Measurements from ENCODE around the gene SATB2. TPM values are rescaled to one million over a fixed set of nuclear protein-coding genes. Genes with fewer than 3 reads are reported as not detected.

Gene SATB2
- total RNA-seq, 1 experiment from 2014 or later: 5.6 TPM

DNA sequence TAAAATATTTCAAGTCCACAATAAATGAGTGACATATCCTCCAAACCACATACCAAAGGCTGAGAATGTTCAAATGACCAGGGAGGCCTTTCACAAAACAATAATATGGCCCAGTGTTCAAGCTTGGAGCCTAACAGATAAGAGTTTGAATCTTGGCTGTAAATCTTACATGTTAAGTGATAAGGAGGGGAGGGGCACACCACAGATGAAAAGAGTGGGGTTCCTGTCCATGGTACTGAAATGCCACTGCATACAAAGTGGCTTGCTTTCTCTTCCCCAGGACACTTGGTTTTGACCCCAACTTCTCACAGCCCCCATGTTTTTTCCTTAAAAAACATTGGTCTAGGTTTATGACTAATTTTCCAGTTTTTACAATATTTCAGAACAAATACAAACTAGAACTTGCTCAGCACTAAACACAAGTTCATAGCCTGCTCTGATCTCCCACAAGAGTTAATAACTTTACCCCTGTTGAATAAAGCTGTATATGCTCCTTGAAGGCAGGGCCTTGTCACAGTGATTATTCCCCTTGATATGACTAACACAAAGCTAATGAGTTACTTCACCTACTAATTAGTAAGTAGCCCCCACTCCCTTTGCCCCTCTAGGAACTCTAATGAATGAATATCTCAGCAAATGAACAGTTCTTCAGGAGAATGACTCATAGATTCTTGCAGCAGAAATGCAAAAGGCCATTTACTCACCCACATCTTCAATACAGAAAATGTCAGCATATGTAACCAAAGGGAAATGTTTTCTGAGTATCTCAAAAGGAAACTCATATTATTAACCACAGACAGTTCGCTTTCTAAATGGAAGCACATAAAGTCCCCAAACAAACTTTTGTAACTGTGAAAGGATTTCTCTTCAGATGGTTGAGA, 142.2 kb downstream of the SATB2 start:
- DNase-seq (ENCODE audit: low read depth, low spot score): peak; percentile 7
- in situ Hi-C loops (cut with HindIII; ENCODE audit: low pct_unique_long_range_greater_than_20kb, low sequenced_read_pairs): no loop called here

DNA sequence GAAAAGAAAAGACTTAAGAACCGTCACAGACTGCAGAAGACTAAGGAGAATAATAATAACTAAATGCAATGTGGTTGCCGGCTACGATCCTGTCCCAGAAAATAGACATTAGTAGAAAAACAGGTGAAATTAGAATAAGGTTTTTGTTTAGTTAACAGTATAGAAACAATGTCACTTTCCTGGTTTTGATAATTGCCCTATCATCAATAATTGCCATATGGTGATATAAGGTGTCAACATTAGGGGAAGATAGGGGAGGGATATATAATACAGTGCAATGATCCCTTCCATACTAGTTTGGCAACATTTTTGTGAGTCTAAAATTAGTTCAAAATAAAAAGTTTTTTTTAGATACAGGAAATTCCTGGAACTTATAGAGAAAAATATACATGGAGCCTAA, 144.8 kb downstream of the SATB2 start:
- in situ Hi-C loops (cut with HindIII; ENCODE audit: low pct_unique_long_range_greater_than_20kb, low sequenced_read_pairs): no loop called here
- no peak for DNase-seq (ENCODE audit: low read depth, low spot score)

DNA sequence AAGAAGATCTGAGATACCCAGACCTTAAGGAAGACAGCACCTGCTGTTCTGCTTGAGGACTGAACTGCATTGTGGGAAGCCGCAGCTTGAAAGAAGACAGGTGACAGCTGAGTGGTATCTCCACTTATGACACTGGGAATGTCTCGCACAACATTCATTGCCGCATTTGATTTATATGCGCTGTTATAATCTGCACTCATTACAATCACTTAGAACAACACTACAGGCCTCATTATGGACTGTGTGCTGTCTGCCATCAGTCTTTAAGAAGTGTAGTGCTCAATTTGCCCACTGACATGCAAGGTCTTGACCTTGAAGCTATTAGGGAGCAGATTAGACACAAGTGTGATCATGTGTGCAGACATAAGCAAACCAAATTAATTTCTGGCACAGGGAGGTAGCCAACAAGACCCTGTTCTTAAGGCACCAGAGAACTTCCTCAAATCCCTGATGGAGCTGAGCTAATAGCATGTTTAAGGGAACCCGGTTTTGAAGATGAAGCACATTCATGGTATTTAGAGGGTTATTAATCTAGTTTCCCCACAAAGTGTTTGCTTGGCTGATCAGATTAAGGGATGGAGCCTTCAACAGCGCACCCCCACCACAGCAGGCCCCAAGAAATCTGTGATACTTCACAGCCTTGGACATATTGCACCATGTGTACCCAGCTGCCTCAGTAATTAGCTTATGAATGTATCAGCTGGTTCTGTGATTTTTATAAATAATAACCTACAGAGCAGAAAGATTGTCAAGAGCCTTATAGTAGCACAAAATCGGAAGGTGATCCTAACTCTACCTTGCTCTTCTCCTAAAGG, 146.8 kb downstream of the SATB2 start:
- in situ Hi-C loops (cut with HindIII; ENCODE audit: low pct_unique_long_range_greater_than_20kb, low sequenced_read_pairs): no loop called here
- DNase-seq (ENCODE audit: low read depth, low spot score): no peak

DNA sequence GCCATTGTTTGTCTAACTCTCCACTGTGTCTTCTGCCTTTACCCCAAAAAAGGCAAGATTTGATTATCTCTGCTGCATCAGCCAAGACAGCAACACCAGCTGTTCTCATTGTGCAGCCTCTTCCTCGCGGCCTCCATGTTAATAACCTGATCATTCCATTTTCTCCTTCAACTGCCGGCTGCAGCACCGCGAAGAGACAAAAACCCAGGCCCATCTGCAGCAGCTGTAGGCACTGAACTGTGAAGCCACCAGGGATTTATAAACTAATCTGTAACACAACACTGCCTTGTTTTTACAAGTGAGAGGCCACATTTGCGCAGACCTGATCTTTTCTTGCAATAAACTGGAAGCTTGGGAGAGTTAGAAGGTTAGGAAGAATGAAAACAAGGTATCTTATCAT, 147.8 kb downstream of the SATB2 start:
- no peak for DNase-seq (ENCODE audit: low read depth, low spot score)
- in situ Hi-C loops (cut with HindIII; ENCODE audit: low pct_unique_long_range_greater_than_20kb, low sequenced_read_pairs): no loop called here

DNA sequence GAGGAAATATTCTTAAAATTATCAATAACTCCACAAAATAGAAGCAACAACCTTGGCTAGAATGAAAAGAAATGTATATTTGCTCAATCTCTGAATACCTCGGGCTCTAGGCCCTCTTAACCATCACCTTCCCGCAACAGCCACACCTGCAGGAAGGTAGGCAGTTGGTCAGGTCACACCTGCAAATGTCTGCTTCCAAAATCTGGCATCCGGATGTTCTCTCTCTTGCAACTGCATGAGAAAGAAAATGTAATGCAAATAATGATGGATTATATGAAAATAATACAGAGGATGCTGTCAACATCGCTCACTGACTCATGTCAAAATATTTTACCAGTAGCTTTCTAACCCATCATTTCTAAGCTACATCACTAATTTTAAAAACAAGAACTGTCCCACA, 148.3 kb downstream of the SATB2 start:
- in situ Hi-C loops (cut with HindIII; ENCODE audit: low pct_unique_long_range_greater_than_20kb, low sequenced_read_pairs): no loop called here
- no peak for DNase-seq (ENCODE audit: low read depth, low spot score)

DNA sequence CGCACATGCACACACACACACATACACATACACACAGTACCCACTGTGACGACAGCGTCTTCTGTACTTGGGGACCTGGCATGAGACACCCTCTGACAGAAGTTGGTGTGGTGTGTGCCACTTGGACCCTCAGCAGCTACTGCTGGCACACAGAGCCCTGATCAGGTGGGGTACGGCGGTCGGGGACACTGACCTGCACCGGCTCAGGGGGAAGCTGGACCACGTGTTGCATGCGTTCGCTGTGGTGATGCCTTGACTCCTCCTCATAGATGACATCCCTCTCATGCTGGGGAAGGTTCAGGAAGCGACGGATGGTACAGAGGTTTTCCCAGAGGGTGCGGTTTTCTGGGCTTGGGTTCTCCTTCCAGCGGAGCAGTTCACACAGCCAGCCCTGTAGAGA, 149.2 kb downstream of the SATB2 start:
- in situ Hi-C loops (cut with HindIII; ENCODE audit: low pct_unique_long_range_greater_than_20kb, low sequenced_read_pairs): no loop called here
- no peak for DNase-seq (ENCODE audit: low read depth, low spot score)

DNA sequence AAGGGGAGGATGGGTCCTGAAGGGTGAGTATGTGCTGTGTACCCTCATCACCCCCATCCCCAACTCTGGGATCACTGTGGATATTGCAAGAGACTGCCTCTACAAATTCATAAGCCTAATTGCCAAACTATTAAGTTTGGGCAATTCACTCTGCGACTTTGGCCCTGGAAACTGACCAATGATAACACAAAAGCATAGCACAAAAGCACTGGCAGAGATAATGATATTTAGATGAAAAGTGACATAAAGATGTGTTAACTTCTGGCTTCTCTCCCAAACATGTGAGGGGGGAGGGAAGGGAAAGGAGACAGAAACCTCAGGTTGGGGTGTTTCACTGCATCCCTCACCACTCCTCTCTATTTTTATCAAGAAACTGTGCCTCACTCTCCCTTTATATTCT, 150.3 kb downstream of the SATB2 start:
- DNase-seq (ENCODE audit: low read depth, low spot score): no peak
- in situ Hi-C loops (cut with HindIII; ENCODE audit: low pct_unique_long_range_greater_than_20kb, low sequenced_read_pairs): no loop called here

DNA sequence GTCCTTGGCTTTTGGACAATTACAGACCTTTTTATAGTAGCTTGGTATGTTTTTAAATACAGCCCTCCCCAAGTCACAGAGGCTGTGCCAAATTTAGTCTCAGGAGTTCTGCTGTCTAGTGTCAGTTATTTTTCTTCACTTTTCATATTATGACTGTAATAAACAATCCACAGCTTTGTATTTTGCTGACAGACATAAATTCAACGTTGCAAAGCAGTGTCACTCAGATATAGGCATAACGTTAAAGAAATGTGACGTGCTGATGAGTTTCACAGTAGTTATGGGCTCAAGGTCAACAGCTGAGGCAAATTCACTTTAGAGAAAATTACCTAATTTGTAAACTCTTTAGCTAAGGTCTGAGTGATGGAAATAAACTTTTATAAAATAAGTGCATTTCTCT, 151.6 kb downstream of the SATB2 start:
- DNase-seq (ENCODE audit: low read depth, low spot score): no peak
- in situ Hi-C loops (cut with HindIII; ENCODE audit: low pct_unique_long_range_greater_than_20kb, low sequenced_read_pairs): no loop called here

DNA sequence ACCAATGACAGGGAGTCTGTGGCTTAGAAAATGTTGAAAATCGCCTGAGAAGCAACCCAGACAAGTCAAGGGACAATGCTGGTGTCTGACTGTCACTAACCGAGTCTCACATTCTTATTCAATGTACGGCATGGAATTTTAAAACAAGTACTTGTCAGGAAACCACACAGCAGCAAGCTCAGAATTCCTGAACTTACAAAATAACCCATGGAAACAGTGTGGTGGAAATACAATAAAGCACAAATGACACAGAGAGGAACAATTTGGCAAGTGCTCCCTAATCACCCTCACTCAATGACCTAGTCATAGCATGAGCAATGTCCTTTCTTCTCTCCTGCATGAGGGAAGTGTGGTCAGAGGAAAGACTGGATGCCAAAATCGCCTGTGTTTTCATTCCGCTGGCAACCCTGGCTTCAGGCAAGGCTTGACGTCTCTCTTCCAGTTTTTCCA, 154.0 kb downstream of the SATB2 start:
- no peak for DNase-seq (ENCODE audit: low read depth, low spot score)
- in situ Hi-C loops (cut with HindIII; ENCODE audit: low pct_unique_long_range_greater_than_20kb, low sequenced_read_pairs): no loop called here

DNA sequence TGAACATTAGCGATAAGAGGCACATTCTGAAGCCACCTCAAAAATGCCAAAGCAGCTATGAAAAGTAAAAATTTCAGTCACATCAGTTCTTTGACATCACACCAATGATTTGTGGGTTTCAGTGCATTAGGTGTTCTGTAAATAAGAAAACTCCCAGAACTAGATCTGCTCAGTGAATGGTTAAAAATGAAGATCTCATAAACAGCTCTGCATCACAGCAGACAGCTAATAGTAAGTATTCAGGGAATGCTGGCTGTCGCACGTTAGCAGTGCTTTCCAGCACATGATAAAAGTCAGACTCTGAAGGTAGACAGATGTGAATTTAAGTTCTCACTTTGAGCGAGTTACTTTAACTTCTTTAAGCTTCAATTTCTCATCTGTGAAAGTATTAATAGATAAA, 154.9 kb downstream of the SATB2 start:
- no peak for DNase-seq (ENCODE audit: low read depth, low spot score)
- in situ Hi-C loops (cut with HindIII; ENCODE audit: low pct_unique_long_range_greater_than_20kb, low sequenced_read_pairs): no loop called here

DNA sequence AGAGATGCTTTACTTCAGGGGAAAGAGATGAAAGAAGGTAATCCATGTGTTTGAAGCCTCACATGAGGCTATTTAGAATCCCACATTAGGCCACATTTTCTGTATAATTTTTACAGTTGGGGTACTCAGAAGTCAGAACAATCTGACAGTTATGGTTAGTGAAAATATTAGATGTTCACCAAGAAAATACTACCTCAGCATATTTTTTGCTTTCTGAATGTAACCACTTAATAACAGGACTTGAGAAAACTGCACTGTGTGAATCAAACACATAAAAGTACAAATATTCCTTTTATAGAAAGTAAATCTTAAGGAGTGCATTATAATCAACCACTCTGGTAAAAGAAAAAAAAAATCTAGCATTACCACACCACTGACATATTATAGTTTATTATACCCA, 169.3 kb downstream of the SATB2 start:
- DNase-seq (ENCODE audit: low read depth, low spot score): no peak
- in situ Hi-C loops (cut with HindIII; ENCODE audit: low pct_unique_long_range_greater_than_20kb, low sequenced_read_pairs): no loop called here

DNA sequence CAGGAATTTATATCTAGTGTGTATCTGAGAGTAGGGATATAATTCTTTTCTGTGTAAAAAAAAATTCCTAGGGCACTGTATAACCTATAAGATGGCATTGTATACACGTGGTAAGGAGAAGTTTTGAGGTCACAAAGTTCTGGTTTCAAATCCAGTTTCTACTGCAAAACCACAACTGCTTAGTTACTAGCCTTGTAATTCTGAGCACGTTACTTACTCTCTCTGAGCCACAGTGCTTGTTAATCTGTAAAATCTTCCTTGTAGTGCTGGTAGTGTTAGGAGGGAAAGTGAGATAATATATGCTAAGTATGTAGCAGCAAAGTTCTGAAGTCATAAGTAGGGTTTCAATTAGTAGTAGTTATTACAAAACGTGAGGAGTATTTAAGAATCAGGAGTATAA, 175.4 kb downstream of the SATB2 start:
- DNase-seq (ENCODE audit: low read depth, low spot score): no peak
- in situ Hi-C loops (cut with HindIII; ENCODE audit: low pct_unique_long_range_greater_than_20kb, low sequenced_read_pairs): no loop called here

DNA sequence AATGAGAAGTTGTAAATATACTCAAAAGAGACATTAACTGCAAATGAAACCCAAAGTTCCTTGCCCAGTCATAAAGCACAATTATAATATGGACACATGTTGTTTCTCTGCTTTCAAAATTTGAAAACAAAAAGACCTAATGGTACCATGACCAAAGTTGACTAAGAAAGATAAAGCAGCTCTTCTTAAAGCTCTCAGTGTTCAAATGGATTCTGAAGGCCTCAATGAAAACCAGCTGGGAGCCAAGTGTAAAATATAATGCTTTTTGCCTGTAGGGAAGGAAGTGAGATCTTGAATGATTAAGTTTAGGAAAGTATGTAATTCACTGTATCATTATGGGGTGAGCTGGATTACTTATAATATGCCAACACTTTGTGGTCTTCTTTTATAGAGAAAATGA, 178.6 kb downstream of the SATB2 start:
- in situ Hi-C loops (cut with HindIII; ENCODE audit: low pct_unique_long_range_greater_than_20kb, low sequenced_read_pairs): no loop called here
- no peak for DNase-seq (ENCODE audit: low read depth, low spot score)

DNA sequence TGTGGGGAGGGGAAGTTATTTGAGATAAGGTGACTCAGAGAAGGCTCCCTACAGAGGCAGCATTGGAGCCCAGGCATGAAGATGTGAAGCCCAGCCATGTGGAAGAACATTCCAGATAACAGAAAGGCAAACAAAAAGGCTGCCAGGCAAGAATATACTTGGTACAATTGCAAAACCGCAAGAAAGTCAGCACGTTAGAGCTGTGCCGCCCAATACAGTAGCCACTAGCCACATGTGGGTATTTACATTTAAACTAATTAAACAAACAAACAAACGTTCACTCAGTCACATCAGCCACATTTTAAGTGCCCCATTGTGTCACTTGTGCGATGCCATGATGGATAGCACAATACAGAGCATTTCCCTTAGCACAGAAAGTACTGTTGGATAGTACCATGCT, 179.6 kb downstream of the SATB2 start:
- no peak for DNase-seq (ENCODE audit: low read depth, low spot score)
- in situ Hi-C loops (cut with HindIII; ENCODE audit: low pct_unique_long_range_greater_than_20kb, low sequenced_read_pairs): no loop called here

DNA sequence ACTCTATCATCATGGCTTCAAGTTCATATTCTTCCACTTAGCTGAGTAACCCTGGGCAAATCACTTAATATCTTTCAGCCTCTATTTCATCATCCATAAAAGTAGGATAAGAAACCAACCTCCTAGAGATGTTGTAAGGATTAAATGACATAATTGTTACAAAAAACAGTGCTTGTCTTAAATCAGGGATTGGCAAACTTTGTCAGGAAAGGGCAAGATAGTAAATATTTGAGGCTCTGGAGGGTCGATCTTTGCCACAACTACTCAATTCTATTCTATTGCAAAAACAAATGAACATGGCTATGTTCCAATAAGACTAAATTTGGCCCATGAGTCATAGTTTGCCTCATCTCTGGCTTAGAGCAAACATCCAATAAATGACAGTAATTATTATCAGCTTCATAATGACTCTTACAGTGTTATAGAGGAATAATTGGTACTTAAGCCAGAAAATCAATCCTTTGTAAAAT, 184.7 kb downstream of the SATB2 start:
- DNase-seq (ENCODE audit: low read depth, low spot score): no peak
- in situ Hi-C loops (cut with HindIII; ENCODE audit: low pct_unique_long_range_greater_than_20kb, low sequenced_read_pairs): no loop called here

DNA sequence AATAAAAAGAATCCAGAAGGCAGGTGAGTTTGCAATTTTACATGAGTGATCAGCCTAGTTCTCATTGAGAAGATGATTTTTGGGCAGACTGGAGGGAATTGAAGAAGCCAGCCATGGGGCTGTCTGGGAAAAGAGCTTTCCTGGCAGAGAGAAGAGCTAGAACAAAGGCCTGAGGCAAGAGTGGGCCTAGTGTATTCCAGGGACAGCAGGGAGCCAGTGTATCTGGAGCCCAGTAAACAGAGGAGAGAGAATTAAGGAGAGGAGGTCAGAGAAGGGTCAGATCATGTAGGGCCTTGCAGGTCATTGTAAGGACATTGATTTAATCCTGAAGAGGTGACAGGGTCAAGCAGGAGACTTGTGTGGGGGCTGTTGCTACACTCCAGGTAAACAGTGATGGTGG, 195.8 kb downstream of the SATB2 start:
- DNase-seq (ENCODE audit: low read depth, low spot score): no peak
- in situ Hi-C loops (cut with HindIII; ENCODE audit: low pct_unique_long_range_greater_than_20kb, low sequenced_read_pairs): no loop called here

DNA sequence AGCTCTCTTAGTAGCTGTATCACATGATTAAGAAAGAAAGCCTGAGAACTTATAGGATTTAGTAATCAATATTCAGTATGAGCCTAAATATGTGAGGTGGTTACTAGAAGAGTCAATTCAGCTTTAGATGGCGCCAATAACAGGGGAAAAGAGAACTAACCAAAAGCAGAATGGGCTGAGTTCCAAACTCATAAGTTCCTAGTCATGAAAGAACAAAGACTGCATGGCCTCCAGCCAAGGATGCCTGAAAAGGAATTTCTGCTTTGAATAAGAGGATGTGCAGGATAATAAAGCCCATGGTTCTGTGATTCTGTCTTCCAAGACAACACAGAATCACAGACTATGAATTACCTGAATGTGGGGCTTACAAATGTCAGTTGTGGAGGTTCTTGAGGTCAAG, 196.5 kb downstream of the SATB2 start:
- in situ Hi-C loops (cut with HindIII; ENCODE audit: low pct_unique_long_range_greater_than_20kb, low sequenced_read_pairs): no loop called here

DNA sequence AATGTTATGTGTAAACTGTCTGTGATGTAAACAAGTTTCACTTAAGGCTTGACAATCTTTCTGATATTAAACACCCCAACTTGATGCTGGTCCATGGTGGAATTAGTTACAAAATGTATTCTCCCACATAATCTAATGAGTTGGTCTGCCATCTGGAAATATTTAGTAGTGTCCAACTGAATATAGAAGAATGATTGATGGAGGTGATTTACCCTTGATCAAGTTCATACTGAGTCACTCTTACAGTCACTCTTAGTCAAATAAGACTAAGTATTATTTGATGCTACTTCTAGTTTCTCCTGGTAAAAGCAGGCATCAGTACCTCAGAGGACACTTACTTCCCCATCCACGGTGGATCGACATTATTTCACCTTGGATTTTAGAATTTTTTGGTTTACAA, 198.1 kb downstream of the SATB2 start:
- in situ Hi-C loops (cut with HindIII; ENCODE audit: low pct_unique_long_range_greater_than_20kb, low sequenced_read_pairs): no loop called here
- no peak for DNase-seq (ENCODE audit: low read depth, low spot score)

More for the DNA sequence above, 196.5 kb downstream of the SATB2 start:
- no peak for DNase-seq (ENCODE audit: low read depth, low spot score)

DNA sequence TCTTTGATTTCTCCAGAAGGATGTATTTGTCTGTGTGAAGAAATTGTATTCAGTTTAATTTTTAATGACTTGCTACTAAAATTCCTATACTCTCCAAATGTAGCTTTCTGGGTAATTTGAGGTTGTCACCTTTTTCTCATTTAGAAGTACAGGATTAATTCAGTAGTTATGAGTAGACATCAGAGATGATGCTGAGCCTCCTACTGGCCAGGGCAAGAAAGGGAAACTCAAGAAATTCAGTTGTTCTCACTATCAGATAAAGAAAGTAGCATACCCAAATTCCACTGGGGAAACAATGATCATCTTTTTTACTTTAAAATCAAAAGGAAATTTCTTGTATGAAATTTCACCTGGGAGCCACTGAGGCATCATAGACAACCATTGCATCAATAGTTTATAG, 199.4 kb downstream of the SATB2 start:
- in situ Hi-C loops (cut with HindIII; ENCODE audit: low pct_unique_long_range_greater_than_20kb, low sequenced_read_pairs): no loop called here
- DNase-seq (ENCODE audit: low read depth, low spot score): peak; percentile 29
